GM21381 (cell line): ENCODE data around the gene FAM241B.

Experiments
- ATAC-seq: cut with Tn5 transposase; IDR thresholded peaks from one replicate; pipeline ENCODE4 v1.9.1; 2021; ENCODE audit warnings: mild to moderate bottlenecking, moderate library complexity; ENCODE audit not compliant: unreplicated experiment

Gene FAM241B

DNA sequence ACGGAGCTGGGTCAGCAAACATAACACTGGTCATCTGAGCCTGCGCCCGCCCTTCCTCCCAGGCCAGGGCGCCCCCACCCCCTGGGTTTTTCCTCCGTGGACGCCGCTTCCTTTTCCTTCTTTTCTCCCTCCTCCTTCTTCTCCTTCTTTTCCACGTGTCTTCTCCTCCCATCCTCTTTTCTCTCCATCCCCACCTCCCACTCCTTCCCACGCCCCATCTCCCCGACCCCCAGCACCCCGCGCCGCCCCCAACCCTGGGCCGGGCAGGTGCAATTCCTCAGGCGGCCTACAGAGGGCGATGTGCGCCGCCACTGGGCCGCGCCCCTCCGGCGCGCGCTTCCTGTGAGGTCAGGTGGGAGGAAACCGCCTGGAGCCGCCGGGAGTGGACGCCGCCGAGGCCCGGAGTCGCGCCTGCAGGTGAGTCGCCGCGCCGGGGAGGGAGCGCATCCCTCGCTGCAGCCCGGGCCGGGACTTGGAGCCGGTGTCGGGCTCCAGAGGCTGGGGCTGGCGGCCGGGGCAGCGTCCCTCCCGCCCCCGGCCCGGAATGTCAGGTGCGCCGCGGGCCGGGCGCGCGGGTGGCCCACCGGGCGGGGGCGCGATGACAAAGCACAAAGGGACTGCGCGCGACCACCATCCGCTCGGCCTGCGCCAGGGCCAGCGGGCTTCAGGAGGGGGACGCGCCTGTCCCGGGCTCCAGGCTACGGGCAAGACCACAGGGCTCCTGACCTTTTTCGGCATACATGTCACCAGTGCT, at the start of gene FAM241B:
FAM241B (plus strand) TSS at position 351 of the 754 bp plus-strand sequence. CDS start 1,497 bp downstream, outside the sequence.
- peak; percentile 64 for ATAC-seq

GRCh38 chr10:69580435-69580834, 49.6 kb upstream of the FAM241B start:
- no peak for ATAC-seq

DNA sequence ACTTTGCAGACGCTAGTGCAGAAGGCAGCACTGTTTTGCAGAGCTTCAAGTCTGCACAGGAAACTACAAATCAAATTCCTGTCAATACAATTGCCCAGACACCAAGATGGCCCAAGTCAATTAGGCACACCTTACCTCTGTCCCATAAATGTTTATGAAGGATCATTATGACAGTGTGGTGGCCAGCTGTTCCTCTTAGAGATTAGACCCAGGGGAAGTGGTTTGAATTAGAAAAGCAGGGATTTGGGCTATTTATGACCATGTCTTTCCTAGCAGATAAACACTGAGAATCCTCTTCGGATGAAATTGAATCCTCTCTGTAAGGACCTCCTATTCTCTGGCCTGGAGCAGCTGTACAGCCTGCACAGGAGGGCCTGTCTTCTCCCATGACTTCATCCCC, 46.9 kb upstream of the FAM241B start:
- ATAC-seq = no peak

GRCh38 chr10:69584624-69585023, 45.4 kb upstream of the FAM241B start:
- no peak for ATAC-seq

GRCh38 chr10:69588358-69588757, 41.7 kb upstream of the FAM241B start:
- no peak for ATAC-seq

- ATAC-seq = no peak
These were observed 29.2 kb upstream of the FAM241B start for GRCh38 chr10:69600761-69601330.

GRCh38 chr10:69609077-69609476, 21.0 kb upstream of the FAM241B start:
- no peak for ATAC-seq

- no peak for ATAC-seq
These were observed 17.3 kb upstream of the FAM241B start for GRCh38 chr10:69612760-69613159.

- ATAC-seq = no peak
These were observed 15.9 kb upstream of the FAM241B start for GRCh38 chr10:69614130-69614529.

- no peak for ATAC-seq
These were observed 13.7 kb upstream of the FAM241B start for GRCh38 chr10:69616358-69616757.

- no peak for ATAC-seq
These were observed 11.3 kb upstream of the FAM241B start for GRCh38 chr10:69618746-69619145.

- ATAC-seq = no peak
These were observed 10.4 kb upstream of the FAM241B start for GRCh38 chr10:69619626-69620025.

GRCh38 chr10:69620625-69621024, 9.4 kb upstream of the FAM241B start:
- no peak for ATAC-seq

- ATAC-seq = no peak
These were observed 5.7 kb upstream of the FAM241B start for GRCh38 chr10:69624245-69624786.

GRCh38 chr10:69626826-69627225, 3.2 kb upstream of the FAM241B start:
- ATAC-seq = no peak

GRCh38 chr10:69628891-69629290, 1.2 kb upstream of the FAM241B start:
- ATAC-seq = no peak

- no peak for ATAC-seq
These were observed 539 bp upstream of the FAM241B start for GRCh38 chr10:69629519-69629896.

DNA sequence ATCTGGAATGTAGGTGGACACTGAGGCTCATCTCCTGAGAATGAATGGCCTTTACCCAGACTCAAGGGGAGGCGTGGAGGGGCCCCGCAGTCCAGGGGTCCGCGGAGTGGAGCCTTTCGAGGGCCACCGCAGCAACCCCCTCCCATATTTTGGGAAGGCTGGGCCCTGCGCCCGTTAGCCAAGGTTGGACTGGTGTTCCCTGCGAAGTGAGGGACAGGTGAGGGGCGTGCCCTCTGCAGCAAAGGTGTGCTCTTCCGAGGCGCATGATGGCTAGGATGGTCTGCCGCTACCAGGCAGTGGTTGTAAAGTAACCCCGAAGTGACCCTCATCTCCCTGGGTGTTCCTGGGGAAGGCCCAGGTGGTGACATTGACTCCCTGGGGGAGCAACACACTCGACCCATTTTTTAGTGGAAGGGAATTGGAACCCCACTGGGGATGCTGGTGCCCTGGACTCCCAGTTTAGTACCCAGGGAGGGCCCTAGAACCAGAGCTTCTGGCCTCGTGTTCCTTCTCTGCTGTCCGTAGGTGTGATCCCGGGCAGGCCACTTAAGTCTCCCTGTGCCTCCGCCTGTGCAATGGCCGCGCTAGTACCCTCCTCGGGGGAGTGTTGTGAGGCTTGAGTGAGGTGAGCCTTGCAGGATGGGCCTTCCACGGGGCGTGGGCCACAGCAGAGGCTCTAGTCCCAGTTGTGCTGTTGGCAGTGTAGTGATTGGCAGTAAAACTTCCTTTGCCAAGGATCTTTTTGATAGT, 779 bp downstream of the FAM241B start:
- ATAC-seq = no peak

DNA sequence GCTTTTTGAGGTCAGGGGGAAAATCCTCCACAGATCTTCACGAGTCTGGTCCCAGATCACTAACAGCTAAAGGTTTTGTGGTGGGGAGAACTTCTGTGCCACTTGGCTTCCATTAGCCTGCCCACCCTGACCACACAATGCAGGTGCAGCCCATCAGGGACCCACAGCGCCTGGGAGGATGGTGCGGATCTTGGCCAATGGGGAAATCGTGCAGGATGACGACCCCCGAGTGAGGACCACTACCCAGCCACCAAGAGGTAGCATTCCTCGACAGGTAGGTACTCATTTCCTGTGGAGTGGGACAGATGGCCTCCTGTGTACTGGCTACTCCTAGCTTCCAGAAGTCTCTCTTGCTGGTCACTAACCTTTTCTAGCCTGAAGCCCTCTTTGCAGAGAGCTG, 1.5 kb downstream of the FAM241B start:
- no peak for ATAC-seq

GRCh38 chr10:69632516-69633199, 2.6 kb downstream of the FAM241B start:
- no peak for ATAC-seq
